Activated CD4-positive, alpha-beta T cell treated with anti-CD3 and anti-CD28 coated beads, Interleukin-2, amount 50 U/mL, for 4 hours (primary cell): ENCODE data around the gene CDKN2B.

ENCODE experiments used
- DNase-seq, 2 experiments: peaks; one replicate each; pipeline ENCODE4 v3.0.0-alpha.2; 2020

CDKN2B gene

DNA sequence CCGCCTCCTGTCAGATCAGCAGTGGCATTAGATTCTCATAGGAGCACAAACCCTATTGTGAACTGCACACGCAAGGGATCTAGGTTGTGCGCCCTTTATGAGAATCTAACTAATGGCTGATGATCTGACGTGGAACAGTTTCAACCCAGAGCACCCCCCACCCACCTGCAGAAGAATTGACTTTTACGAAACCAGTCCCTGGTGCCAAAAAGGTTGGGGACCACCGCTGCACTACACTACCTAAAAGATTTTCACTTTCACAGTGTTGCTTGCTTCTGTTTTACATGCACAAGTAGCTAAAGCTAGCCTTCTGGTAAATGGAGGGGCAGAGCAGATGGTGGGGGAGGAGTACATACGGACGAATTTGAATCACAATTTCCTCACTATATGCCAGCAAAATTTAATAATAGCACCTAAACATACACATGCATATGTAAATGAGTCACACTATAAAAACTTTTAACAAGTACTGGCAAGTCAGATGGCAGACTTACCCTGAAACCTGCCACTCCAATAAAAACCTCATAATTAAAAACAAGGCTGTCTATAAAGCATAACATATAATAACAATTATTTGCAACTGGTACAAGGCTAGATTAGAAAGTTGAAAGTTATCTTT is 24.0 kb upstream of the CDKN2B start:
- DNase-seq, result no peak

DNA sequence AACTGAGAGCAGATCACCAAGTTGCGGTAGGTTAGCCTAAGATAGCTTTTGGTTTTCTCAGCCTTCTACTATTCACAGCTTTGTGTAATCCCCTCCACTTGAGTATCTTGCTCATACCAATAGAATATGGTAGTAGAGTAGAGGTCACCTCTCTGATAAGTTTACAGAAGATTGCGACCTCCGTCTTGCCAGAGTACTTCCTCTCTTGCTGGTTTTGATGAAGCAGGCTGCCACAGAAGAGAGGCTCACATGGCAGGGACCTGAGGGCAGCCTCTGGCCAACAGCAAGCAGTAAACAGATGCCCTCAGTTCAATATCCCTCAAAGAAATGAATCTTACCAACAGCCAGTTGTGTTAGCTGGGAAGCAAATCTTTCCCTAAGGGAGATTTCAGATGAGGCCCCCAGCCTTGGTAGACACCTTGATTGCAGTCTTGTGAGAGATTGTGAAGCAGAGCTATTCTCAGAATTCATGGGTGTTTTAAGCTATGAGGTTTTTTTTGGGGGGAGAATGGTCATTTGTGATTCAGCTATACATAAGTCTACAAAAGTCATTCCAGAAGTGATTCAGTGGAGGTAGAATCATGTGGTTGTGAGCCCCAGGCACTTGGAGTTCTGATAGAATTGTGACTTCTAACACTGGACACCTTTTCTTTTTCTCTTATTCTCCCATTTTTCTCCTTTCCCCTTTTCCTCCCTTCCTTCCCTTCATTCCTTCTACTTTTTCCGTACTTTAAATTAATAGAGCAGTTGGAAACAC is 22.7 kb upstream of the CDKN2B start:
- DNase-seq, result no peak

- no peak for DNase-seq
Measured at GRCh38 chr9:22030101-22030598, 21.0 kb upstream of the CDKN2B start.

DNA sequence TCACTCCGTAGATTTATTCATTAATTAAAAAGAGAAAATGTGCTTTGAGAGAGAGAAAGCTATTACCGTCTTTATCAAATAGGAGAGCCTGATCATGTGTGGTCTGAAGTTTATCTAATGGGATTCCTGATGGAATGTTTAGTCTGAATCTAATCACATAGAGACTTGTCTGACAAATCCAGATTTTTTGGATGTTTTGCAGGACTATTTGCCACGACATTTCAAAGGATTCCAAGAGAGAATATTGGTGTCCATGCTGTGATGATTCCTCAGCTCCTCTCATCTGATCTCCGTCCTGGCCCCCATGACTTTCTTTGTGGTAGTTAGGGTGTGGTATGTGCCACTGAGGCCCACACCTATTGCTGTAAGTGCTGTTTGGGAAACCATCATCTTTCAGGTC is 20.1 kb upstream of the CDKN2B start:
- no peak for DNase-seq

- DNase-seq, result no peak
Measured at GRCh38 chr9:22028394-22028793, 19.3 kb upstream of the CDKN2B start.

GRCh38 chr9:22026696-22027095 is 17.6 kb upstream of the CDKN2B start:
- no peak for DNase-seq

DNA sequence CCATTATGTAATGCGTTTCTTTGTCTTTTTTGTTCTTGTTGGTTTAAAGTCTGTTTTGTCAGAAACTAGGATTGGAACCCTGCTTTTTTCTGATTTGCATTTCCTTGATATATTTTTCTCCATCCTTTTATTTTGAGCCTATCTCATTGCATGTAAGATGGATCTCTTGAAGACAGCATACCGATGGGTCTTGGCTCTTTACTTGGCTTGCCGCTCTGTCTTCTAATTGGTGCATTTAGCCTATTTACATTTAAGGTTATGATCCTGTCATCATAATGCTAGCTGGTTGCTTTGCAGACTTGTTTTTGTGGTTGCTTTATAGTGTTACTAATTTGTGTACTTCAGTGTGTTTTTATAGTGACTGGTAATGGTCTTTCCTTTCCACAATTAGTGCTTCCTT is 13.3 kb upstream of the CDKN2B start:
- no peak for DNase-seq

GRCh38 chr9:22010866-22011625 is 1.9 kb upstream of the CDKN2B start:
- no peak for DNase-seq

DNA sequence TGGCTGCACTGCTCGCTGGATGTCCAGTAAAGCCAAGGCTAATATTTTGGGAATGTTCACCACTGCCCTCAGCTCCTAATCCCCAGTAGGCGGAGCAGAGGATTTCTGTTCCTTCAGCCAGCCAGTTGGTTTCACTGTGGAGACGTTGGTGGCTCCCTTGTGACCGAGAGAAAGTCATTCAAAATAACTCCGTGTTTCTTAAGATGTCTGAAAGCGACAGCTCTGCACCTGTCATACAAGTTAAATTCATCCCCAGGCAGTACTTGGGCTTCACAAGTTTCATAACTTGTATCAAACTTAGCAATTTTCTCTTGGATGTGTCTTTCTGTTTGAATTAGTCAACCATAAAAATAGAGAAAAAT is 382 bp upstream of the CDKN2B start:
- no peak for DNase-seq

GRCh38 chr9:22008384-22008716 is 755 bp downstream of the CDKN2B start:
- no peak for DNase-seq

DNA sequence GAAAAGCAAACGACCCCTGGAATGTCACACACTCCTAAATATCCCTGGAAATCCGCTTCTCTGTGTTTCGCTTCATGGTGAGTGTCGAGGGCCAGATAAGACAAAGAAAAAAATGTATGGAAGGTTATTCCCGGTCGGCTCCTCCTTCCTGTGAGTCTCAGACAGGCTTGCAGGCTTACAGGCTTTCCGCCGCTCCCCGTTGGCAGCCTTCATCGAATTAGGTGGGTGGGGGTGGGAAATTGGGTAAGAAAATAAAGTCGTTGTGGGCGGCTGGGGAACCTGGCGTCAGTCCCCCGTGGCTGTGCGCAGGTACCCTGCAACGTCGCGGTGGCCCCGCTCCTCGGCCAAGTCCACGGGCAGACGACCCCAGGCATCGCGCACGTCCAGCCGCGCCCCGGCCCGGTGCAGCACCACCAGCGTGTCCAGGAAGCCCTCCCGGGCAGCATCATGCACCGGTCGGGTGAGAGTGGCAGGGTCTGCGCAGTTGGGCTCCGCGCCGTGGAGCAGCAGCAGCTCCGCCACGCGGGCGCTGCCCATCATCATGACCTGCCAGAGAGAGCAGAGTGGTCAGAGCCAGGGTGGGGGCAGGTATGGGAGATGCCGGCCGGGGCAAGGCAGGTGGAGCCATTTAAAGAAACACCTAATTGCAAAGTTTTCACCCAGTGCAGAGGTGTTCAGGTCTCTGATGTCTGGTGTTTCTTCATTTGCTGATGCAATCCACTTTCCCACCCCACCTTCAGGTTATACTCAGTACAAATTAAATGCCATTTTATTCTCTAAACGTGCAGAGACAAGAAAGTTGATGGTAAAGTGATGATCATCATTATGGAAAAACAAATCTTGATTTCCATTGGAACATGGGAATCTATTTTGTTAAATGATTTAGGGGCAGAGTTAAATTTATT is 3.2 kb downstream of the CDKN2B start:
- DNase-seq, result no peak

GRCh38 chr9:22005021-22005701 is 3.9 kb downstream of the CDKN2B start:
- no peak for DNase-seq

GRCh38 chr9:22002038-22002437 is 7.1 kb downstream of the CDKN2B start:
- no peak for DNase-seq

GRCh38 chr9:21998026-21998425 is 11.1 kb downstream of the CDKN2B start:
- no peak for DNase-seq

DNA sequence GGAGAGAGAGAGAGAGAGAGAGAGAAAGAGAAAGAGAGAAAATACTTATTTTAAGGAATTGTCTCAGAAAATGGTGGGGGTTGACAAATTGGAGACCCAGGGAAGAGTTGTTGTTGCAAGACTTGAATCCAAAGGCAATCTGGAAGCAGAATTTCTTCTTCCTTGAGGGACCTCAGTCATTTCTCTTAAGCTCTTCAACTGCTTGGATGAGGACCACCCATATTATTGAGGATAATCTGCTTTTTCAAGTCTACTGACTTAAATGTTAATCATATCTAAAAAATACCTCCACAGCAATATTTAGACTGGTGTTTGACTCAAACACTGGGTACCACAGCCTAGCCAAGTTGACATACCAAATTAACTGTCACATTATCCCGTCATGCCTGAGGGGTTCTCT is 11.6 kb downstream of the CDKN2B start:
- DNase-seq, result no peak

DNA sequence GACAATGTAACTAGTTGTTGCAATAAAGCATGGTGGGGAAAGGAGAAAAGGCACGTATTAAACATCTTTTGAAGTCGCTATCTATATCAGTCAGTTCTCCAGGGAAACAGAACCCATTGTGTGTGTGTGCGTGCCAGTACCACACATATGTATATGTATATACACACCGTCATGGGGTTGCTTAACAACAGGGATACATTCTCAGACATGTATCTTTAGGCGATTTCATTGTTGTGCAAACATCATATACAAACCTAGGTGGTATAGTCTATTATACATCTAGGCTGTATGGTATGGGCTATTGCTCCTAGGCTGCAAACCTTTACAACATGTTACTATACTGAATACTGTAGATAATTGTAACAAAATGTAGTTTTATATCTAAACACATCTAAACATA is 12.2 kb downstream of the CDKN2B start:
- DNase-seq, result no peak

DNA sequence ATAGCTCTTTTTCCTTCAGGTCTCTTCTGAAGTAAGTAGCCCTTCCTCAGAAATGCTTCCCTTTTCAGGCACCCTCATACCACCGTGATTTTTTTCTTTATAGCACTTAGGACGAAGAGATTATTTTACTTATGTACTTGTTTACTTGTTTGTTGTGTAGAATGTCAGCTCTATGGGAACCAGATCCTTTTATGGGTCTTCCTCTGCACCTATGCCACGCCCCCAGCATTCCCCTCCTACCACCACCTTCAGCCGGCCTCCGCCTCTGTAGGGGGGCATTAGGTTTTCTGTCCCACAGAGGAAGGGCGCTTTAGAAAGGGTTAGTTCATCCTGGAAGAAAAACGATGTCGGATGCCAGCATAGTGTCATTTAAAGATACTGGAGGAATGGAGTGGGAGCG is 12.7 kb downstream of the CDKN2B start:
- no peak for DNase-seq

DNA sequence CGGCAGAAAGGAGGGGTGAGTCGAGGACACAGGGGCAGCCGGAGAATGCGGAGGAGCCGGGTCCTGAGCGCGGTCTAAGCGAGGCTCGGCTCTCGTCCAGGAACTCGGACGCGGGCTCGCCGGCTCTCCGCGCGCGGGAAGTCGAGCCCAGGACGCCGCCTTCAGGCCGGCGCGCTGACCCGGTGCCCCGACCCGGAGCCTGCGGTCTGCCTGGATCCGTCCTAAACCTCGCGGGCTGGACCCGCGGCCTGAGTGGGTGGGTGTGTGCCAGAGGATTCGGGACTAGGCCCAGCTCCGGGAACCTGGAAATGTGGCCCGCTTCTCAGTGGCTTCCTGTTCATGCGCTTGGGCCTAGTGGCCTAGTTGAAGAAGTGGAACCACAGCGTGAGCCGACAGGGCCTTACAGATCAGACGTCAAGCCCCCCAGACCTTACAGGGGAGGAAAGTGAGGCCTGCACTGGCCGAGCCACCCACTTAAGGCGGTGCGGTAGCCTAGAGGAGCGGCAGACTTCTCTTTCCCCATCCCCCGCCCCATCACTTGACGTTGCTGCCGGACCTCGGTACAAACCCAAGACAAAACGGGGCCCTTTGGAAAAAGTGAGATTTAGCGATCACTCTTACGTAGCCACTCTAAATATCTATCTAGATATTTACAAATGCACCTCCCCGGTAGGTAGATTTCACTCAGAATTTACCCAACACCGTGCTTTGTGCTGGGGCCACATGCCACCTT is 13.3 kb downstream of the CDKN2B start:
- DNase-seq, result no peak

- peak; percentile 61 to 68 for DNase-seq
Measured at GRCh38 chr9:21995006-21995665, 14.0 kb downstream of the CDKN2B start.

- no peak for DNase-seq
Measured at GRCh38 chr9:21994556-21995005, 14.5 kb downstream of the CDKN2B start, which contains the start of gene CDKN2B-AS1. Gene CDKN2B-AS1 (plus strand): TSS chr9:21994791.
